GM12891 (cell line): ENCODE data around the gene HSPA1B. TPM values are rescaled to one million over a fixed set of nuclear protein-coding genes. Genes with fewer than 3 reads are reported as not detected.
A peak's percentile ranks its signal among the peaks of the same experiment; 100 is the strongest.

ENCODE experiments used
- DNase-seq: peaks from one replicate; pipeline ENCODE4 v3.0.0; 2011; ENCODE audit warnings: low spot score; ENCODE audit not compliant: insufficient read length
- FAIRE-seq: peaks from 2 replicates; lab custom pipeline; 2011; peaks lifted over from hg19 to GRCh38; lab: Jason Lieb, UNC
- PAX5 ChIP-seq: IDR thresholded peaks from 2 replicates; pipeline ENCODE4 v1.6.1; 2011; ENCODE audit warnings: low read length, moderate library complexity, mild to moderate bottlenecking; ENCODE audit not compliant: insufficient read depth, severe bottlenecking
- POLR2A ChIP-seq: IDR thresholded peaks from 2 replicates; pipeline ENCODE4 v1.6.1; 2011; ENCODE audit warnings: low read depth, low read length, control low read depth
- POLR2AphosphoS5 ChIP-seq: IDR thresholded peaks from 2 replicates; pipeline ENCODE4 v1.6.1; 2011; ENCODE audit warnings: low read depth, low read length, control low read depth
- POU2F2 ChIP-seq: IDR thresholded peaks from 2 replicates; pipeline ENCODE4 v1.6.1; 2011; ENCODE audit warnings: low read depth, mild to moderate bottlenecking, control low read depth, low read length, moderate library complexity
- SPI1 ChIP-seq: IDR thresholded peaks from 2 replicates; pipeline ENCODE4 v1.6.1; 2011; ENCODE audit warnings: low read depth, low read length, control low read depth
- TAF1 ChIP-seq: IDR thresholded peaks from 2 replicates; pipeline ENCODE4 v1.6.1; 2011; ENCODE audit warnings: low read depth, low read length, control low read depth
- polyA plus RNA-seq: library from polyadenylated mRNA; unstranded; fragments of >200 nt; gene quantifications from one replicate; pipeline ENCODE4 v1.2.1, GENCODE V29; 2012; ENCODE audit warnings: low read depth, missing spikeins, inconsistent platforms; ENCODE audit not compliant: missing spikeins

The HSPA1B gene
- polyA plus RNA-seq, result 6.6 TPM

DNA sequence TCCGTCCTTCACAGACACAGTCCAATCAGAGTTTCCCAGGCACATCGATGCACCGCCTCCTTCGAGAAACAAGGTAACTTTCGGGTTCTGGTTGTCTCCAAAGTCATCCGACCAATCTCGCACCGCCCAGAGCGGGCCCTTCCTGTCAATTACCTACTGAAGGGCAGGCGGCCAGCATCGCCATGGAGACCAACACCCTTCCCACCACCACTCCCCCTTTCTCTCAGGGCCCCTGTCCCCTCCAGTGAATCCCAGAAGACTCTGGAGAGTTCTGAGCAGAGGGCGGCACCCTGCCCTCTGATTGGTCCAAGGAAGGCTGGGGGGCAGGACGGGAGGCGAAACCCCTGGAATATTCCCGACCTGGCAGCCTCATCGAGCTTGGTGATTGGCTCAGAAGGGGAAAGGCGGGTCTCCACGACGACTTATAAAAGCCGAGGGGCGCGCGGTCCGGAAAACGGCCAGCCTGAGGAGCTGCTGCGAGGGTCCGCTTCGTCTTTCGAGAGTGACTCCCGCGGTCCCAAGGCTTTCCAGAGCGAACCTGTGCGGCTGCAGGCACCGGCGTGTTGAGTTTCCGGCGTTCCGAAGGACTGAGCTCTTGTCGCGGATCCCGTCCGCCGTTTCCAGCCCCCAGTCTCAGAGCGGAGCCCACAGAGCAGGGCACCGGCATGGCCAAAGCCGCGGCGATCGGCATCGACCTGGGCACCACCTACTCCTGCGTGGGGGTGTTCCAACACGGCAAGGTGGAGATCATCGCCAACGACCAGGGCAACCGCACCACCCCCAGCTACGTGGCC lies at the start of gene HSPA1B:
Gene HSPA1B, plus strand, starts transcription at position 453 of the 794 bp plus-strand sequence. Its CDS starts 213 bp downstream, at position 666.
- DNase-seq (peak; percentile 80), FAIRE-seq (peak; percentile 77)
- peak; percentile 88 for TF ChIP-seq TAF1
- peak; percentile 98 for TF ChIP-seq POLR2A
- no peak for TF ChIP-seq POU2F2
- peak; percentile 98 for TF ChIP-seq POLR2AphosphoS5
- no peak for TF ChIP-seq PAX5
- TF ChIP-seq SPI1, result no peak

DNA sequence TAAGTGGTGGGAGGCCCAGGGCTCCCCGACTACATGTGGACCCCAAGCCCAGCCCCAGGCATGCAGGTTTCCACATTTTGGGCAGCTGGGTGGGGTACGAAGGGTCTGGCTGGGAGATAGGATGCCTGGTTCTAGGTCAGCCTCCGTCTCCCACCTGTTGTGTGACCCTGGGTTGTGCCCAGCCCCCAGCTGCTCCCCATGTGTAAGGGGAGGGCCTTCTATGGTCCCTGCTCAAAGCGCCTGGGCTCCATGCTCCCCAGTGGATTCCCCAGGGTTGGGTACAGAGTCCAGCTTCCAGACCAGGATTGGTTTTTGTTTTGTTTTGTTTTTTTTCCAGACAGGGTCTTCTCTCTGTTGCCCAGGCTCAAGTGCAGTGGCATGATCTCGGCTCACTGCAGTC lies 49.3 kb upstream of the HSPA1B start:
- DNase-seq (no peak), FAIRE-seq (no peak)
- TF ChIP-seq POLR2A, result no peak
- no peak for TF ChIP-seq POU2F2
- no peak for TF ChIP-seq PAX5
- TF ChIP-seq SPI1, result no peak
- TF ChIP-seq POLR2AphosphoS5, result no peak
- TF ChIP-seq TAF1, result no peak

DNA sequence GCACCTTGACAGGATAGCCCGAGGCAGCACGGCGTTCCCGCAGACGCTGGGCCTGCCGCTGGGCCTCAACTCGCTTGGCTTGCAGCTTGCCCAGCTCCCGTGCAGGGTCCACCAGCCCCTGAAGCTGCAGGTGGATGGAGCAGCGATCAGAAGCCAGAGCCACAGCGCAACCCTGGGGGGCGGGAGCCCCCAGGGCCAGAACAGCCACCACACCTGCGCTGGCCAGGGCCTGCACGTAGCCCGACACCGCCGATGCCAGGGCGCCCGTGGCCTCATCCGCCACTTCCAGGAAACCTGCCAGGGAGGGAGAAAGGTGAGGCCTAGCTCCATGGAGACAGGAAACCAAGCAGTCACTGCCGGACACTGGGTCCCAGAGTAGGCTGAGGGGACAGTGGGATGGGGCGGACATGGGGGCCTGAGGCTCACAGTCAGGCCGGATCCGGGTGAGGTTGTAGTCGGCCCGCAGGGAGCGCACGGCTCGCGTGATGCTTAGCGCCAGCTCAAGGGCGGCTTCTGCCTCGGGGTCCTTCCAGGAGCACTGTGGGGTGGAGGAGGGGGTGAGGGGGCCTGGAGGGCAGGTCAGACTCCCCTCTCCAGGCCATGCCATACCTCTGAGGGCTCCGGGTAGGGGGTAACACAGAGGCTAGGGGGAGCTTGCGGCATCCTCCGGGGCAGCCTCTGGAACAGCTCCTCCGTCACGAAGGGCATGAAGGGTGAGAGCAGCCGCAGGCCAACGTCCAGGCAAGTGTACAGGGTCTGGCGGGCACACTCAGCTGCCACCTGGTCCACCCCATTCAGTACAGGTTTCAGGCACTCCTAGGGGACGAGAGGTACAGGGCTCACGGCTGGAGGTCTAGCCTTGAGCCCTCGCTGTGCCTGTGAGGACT lies 48.3 kb upstream of the HSPA1B start:
- no peak for FAIRE-seq
- no peak for DNase-seq
- no peak for TF ChIP-seq PAX5
- TF ChIP-seq SPI1, result no peak
- TF ChIP-seq POLR2A, result no peak
- no peak for TF ChIP-seq POLR2AphosphoS5
- no peak for TF ChIP-seq TAF1
- no peak for TF ChIP-seq POU2F2

GRCh38 chr6:31779908-31780307 lies 47.6 kb upstream of the HSPA1B start:
- no peak for DNase-seq
- FAIRE-seq, result no peak
- TF ChIP-seq POU2F2, result no peak
- TF ChIP-seq POLR2AphosphoS5, result no peak
- TF ChIP-seq SPI1, result no peak
- no peak for TF ChIP-seq PAX5
- TF ChIP-seq TAF1, result no peak
- no peak for TF ChIP-seq POLR2A

GRCh38 chr6:31780507-31781243 lies 46.9 kb upstream of the HSPA1B start:
- DNase-seq, result no peak
- no peak for TF ChIP-seq POU2F2
- TF ChIP-seq POLR2AphosphoS5, result no peak
- TF ChIP-seq SPI1, result no peak
- no peak for TF ChIP-seq POLR2A
- no peak for FAIRE-seq

- TF ChIP-seq POU2F2 (no peak), POLR2AphosphoS5 (no peak), PAX5 (no peak), POLR2A (no peak), TAF1 (no peak), SPI1 (no peak)
- DNase-seq (no peak), FAIRE-seq (no peak)
Observed at GRCh38 chr6:31781244-31782125, 46.1 kb upstream of the HSPA1B start.

- no peak for FAIRE-seq
- DNase-seq, result no peak
- TF ChIP-seq POLR2AphosphoS5 (no peak), SPI1 (no peak), POLR2A (no peak), TAF1 (no peak), POU2F2 (no peak), PAX5 (no peak)
Observed at GRCh38 chr6:31782126-31782855, 45.2 kb upstream of the HSPA1B start.
